PC-9 (cell line): Measurements from ENCODE around the gene PNMA8C. TPM values are rescaled to one million over a fixed set of nuclear protein-coding genes. Genes with fewer than 3 reads are reported as not detected.

Experiments
- BruUV-seq: library from RNA; stranded (reverse); fragments of 400-500 nt; replicated peaks from 2 replicates; lab custom pipeline; 2021; lab: Mats Ljungman, UMichigan
- CTCF ChIA-PET: fragments of 300-600 bp; sonication (Branson Sonifier 250); formaldehyde crosslinking; loops from one replicate; lab custom pipeline; 2022; ENCODE audit warnings: antibody characterized with exemption; lab: Charles Lee
- POLR2A ChIA-PET: fragments of 300-600 bp; sonication (Branson Sonifier 250); formaldehyde crosslinking; loops from one replicate; lab custom pipeline; 2022; ENCODE audit warnings: antibody characterized with exemption; ENCODE audit not compliant: unreplicated experiment; lab: Charles Lee
- DNase-seq, 2 experiments: peaks; one replicate each; pipeline versions ENCODE4 v3.0.0 to v3.0.0-alpha.2; 2015 to 2022; ENCODE audit warnings: mixed read lengths in 1 of 2
- H2AFZ ChIP-seq: fragments of 200-600 bp; sonication (generic); 2 replicates; pipeline ENCODE4 v1.8.1; 2017; ENCODE audit warnings: antibody characterized with exemption
- H3F3A ChIP-seq: fragments of 200-600 bp; sonication (generic); 2 replicates; pipeline ENCODE4 v1.8.1; 2017; ENCODE audit warnings: antibody characterized with exemption, mild to moderate bottlenecking, low read depth; ENCODE audit not compliant: insufficient read depth
- H3K27ac ChIP-seq: fragments of 200-600 bp; sonication (generic); 2 replicates; pipeline ENCODE4 v1.6.1; 2016; ENCODE audit warnings: mixed run types
- H3K27me3 ChIP-seq: fragments of 200-600 bp; sonication (generic); 2 replicates; pipeline ENCODE4 v1.6.1; 2016; ENCODE audit warnings: low read depth, mixed run types; ENCODE audit not compliant: insufficient read depth
- H3K36me3 ChIP-seq: fragments of 200-600 bp; sonication (generic); 2 replicates; pipeline ENCODE4 v1.6.1; 2016; ENCODE audit warnings: low read depth, mixed run types
- H3K4me1 ChIP-seq: fragments of 200-600 bp; sonication (generic); replicated peaks from 2 replicates; pipeline ENCODE4 v1.6.1; 2016; ENCODE audit warnings: mixed run types; ENCODE audit not compliant: insufficient read depth
- H3K4me2 ChIP-seq: fragments of 200-600 bp; sonication (generic); 2 replicates; pipeline ENCODE4 v1.6.1; 2017; ENCODE audit warnings: mixed run types
- H3K4me3 ChIP-seq: fragments of 200-600 bp; sonication (generic); 2 replicates; pipeline ENCODE4 v1.6.1; 2016; ENCODE audit warnings: mixed run types
- H3K79me2 ChIP-seq: fragments of 200-600 bp; sonication (generic); 2 replicates; pipeline ENCODE4 v1.6.1; 2017; ENCODE audit warnings: low read depth, mixed run types
- H3K9me2 ChIP-seq: fragments of 200-600 bp; sonication (generic); 2 replicates; pipeline ENCODE4 v1.8.1; 2017; ENCODE audit warnings: mild to moderate bottlenecking; ENCODE audit not compliant: insufficient read depth
- H3K9me3 ChIP-seq: fragments of 200-600 bp; sonication (generic); 2 replicates; pipeline ENCODE4 v1.8.1; 2016; ENCODE audit warnings: low read depth; ENCODE audit not compliant: insufficient read depth
- H4K20me1 ChIP-seq: fragments of 200-600 bp; sonication (generic); 2 replicates; pipeline ENCODE4 v1.8.1; 2017; ENCODE audit not compliant: insufficient read depth
- EZH2 ChIP-seq: fragments of 200-600 bp; sonication (generic); IDR thresholded peaks from 2 replicates; pipeline ENCODE4 v1.8.0; 2017; ENCODE audit warnings: antibody characterized with exemption, low read depth
- intact Hi-C: fragments of 100-400 bp; cut with micrococcal nuclease; formaldehyde crosslinking; loops from one replicate; pipeline ENCODE4 v1.10.0; 2022; ENCODE audit not compliant: unreplicated experiment
- total RNA-seq: library from RNA; stranded (reverse); gene quantifications from 2 replicates; pipeline ENCODE4 v1.2.3, GENCODE V29; 2021
- TF ChIP-seq, protein P1 (sequence below): fragments of 200-600 bp; sonication (generic); conservative IDR thresholded peaks from 2 replicates; pipeline ENCODE4 v1.6.1; 2017; ENCODE audit warnings: mixed run types, antibody characterized with exemption, mild to moderate bottlenecking, moderate library complexity

The PNMA8C gene
- total RNA-seq, 1 experiment from 2014 or later, result not detected

DNA sequence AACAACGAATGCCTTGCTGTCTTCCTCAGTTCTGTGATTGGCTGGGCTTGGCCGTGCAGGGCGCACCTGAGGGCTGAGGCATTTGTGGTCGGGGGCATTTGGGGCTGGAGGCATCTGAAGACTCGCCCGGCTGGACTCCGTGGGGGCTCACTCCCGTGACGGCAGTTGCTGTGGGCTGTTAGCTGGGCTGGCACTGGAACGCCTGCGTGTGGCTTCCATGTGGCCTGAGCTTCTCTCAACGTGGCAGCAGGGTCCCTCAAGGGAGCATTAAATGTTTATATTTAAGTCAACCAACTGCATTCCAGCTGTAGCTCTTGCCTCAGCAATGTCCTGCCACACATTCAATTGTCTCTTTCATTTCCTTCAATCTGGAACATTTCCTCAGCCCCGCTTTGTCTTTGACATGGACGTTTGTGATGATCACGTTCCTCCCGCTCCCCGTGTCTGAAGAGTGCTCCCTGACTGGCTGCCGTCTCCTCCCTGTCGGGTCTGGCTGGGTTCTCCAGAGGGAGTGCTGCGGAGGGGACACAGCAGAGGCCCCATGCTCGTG lies 36.4 kb downstream of the PNMA8C start:
- Histone ChIP-seq H4K20me1 (0 out of 2 replicates have a peak, but pooled peaks cover 6% of the 10 kb centered on the region), H3K4me2 (no peak overlapping the region), H2AFZ (no peak overlapping the region), H3K27me3 (no peaks in the 10 kb centered on the region), H3K27ac (no peak overlapping the region), H3K9me2 (no peaks in the 10 kb centered on the region), H3K9me3 (no peaks in the 10 kb centered on the region; the same call in 1 of the 2 replicates), H3K4me3 (no peak overlapping the region), H3K79me2 (no peaks in the 10 kb centered on the region), H3K4me1 (no peaks in the 10 kb centered on the region), H3K36me3 (peaks cover 22% of the 10 kb centered on the region; the same call in 1 of the 2 replicates), H3F3A (peaks cover 28% of the 10 kb centered on the region)
- TF ChIP-seq EZH2, result no peak
- TF ChIP-seq, protein P1, sequence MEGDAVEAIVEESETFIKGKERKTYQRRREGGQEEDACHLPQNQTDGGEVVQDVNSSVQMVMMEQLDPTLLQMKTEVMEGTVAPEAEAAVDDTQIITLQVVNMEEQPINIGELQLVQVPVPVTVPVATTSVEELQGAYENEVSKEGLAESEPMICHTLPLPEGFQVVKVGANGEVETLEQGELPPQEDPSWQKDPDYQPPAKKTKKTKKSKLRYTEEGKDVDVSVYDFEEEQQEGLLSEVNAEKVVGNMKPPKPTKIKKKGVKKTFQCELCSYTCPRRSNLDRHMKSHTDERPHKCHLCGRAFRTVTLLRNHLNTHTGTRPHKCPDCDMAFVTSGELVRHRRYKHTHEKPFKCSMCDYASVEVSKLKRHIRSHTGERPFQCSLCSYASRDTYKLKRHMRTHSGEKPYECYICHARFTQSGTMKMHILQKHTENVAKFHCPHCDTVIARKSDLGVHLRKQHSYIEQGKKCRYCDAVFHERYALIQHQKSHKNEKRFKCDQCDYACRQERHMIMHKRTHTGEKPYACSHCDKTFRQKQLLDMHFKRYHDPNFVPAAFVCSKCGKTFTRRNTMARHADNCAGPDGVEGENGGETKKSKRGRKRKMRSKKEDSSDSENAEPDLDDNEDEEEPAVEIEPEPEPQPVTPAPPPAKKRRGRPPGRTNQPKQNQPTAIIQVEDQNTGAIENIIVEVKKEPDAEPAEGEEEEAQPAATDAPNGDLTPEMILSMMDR, result no peak
- ChIA-PET POLR2A (no interaction called here), CTCF (no interaction called here)
- no peak for DNase-seq
- intact Hi-C loops, result no loop called here
- no TSS peak for BruUV-seq

DNA sequence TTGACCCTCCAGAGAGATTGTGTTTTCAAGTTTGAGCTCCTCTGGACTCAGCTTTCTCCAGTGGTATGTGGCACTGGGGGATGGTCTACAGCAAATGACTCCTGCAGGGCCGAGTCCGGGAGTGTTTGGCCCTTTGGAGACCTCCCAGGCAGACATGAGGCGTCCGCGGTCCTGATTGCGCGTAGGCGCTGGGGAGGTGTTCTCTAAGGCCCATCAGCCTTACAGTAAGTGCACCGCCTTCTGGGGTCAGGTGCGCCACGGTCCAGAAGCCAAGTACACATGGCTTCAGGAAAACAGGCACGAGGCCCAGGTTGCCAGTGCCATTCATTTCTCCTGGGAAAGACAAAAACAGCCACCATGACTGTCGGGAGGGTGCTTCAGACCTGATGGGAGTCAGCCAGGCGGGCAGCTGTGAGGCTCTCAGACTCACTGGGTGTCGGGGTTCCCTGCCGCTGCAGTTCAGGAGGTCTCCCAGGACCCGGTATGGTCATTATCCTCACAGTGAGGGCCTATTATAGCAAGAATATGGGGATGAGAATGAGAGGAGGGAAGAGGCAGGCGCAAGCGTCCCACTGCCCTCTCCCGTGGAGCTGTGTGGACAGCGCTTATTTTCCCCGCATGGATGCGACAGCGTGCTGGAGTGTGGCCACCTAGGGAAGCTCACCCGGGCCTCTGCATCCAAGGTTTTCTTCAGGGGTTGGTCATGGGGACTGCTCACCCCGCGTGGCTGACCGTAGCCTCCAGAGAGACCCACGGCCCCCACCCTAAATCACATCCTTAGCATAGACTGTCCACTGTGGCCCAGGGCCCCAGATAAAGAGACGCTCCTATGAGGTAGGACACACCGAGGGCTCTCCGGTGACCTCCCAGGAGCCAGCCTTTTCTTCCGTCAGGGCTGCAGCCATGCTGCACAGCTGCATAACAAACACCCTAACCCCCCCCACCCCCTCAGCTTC lies 37.2 kb downstream of the PNMA8C start:
- intact Hi-C loops, result no loop called here
- H3K9me2 ChIP-seq, result no peaks in the 10 kb centered on the region
- peaks cover 26% of the 10 kb centered on the region; the same call in 1 of the 2 replicates for H3F3A ChIP-seq
- no peaks in the 10 kb centered on the region for H3K79me2 ChIP-seq
- H3K4me1 ChIP-seq, result no peaks in the 10 kb centered on the region
- H3K4me3 ChIP-seq, result no peak overlapping the region
- H3K27me3 ChIP-seq, result no peaks in the 10 kb centered on the region
- no TSS peak for BruUV-seq
- H3K36me3 ChIP-seq, result peaks cover 22% of the 10 kb centered on the region; the same call in 1 of the 2 replicates
- POLR2A ChIA-PET, result no interaction called here
- H3K9me3 ChIP-seq, result no peaks in the 10 kb centered on the region; the same call in 1 of the 2 replicates
- CTCF ChIA-PET, result interaction anchor here (0.6 kb wide), 4 partner anchors 13 to 375 kb away, joined by 4 to 6 read pairs (median 6); no protein-coding TSS in a partner anchor
- 0 out of 2 replicates have a peak, but pooled peaks cover 6% of the 10 kb centered on the region for H4K20me1 ChIP-seq
- TF ChIP-seq, protein P1, result no peak
- TF ChIP-seq EZH2, result no peak
- H3K27ac ChIP-seq, result no peak overlapping the region
- no peak for DNase-seq
- no peak overlapping the region for H2AFZ ChIP-seq
- H3K4me2 ChIP-seq, result no peak overlapping the region

DNA sequence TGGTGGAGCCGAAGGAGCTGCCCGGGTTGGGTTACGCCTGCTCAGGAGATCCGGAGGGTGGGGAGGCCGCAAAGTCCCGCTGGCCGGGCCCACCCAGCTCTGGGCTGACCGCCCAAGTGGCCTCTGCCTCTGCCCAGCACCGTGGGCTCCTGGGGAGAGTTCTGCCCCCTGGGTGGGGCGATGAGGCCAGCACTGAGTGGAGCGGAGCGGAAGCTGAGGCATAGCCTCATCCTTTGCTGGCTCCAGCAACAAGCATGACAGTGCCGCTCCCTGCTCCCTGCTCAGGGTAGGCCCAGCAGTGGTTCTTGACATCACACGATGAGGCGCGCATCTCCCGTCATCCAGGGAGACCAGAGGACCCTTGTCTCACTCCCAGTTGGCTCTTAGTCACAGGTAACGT lies 37.9 kb downstream of the PNMA8C start:
- Histone ChIP-seq H3F3A (peaks cover 24% of the 10 kb centered on the region; the same call in 1 of the 2 replicates), H3K4me3 (no peak overlapping the region), H3K9me3 (no peaks in the 10 kb centered on the region; the same call in 1 of the 2 replicates), H3K4me2 (no peak overlapping the region), H3K9me2 (no peaks in the 10 kb centered on the region), H2AFZ (no peak overlapping the region), H4K20me1 (0 out of 2 replicates have a peak, but pooled peaks cover 6% of the 10 kb centered on the region), H3K4me1 (no peaks in the 10 kb centered on the region), H3K79me2 (no peaks in the 10 kb centered on the region), H3K36me3 (peaks cover 22% of the 10 kb centered on the region; the same call in 1 of the 2 replicates), H3K27ac (no peak overlapping the region), H3K27me3 (no peaks in the 10 kb centered on the region)
- no TSS peak for BruUV-seq
- DNase-seq, result no peak
- ChIA-PET POLR2A (no interaction called here), CTCF (interaction anchor here (0.6 kb wide), 3 partner anchors 46 to 374 kb away, joined by 4 to 6 read pairs (median 5); no protein-coding TSS in a partner anchor)
- TF ChIP-seq, protein P1, result no peak
- no peak for TF ChIP-seq EZH2
- intact Hi-C loops, result no loop called here
